ENCODE data around the gene ARHGAP33.
"Not testable (repeated sequence)": the region's sequence is repeated elsewhere in the genome, so short reads cannot be mapped to it uniquely, and the experiment has no call there.

Gene ARHGAP33

GRCh38 chr19:35833972-35834371 is 58.6 kb downstream of the ARHGAP33 start:
- DNase-seq (ENCODE audit: low read depth): no peak
- TF ChIP-seq, protein P1, sequence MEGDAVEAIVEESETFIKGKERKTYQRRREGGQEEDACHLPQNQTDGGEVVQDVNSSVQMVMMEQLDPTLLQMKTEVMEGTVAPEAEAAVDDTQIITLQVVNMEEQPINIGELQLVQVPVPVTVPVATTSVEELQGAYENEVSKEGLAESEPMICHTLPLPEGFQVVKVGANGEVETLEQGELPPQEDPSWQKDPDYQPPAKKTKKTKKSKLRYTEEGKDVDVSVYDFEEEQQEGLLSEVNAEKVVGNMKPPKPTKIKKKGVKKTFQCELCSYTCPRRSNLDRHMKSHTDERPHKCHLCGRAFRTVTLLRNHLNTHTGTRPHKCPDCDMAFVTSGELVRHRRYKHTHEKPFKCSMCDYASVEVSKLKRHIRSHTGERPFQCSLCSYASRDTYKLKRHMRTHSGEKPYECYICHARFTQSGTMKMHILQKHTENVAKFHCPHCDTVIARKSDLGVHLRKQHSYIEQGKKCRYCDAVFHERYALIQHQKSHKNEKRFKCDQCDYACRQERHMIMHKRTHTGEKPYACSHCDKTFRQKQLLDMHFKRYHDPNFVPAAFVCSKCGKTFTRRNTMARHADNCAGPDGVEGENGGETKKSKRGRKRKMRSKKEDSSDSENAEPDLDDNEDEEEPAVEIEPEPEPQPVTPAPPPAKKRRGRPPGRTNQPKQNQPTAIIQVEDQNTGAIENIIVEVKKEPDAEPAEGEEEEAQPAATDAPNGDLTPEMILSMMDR (IDR thresholded peaks at IDR 0.05; ENCODE audit: control insufficient read depth, extremely low read depth, insufficient read depth): no peak
- no peak overlapping the region for H3K4me3 ChIP-seq (ENCODE audit: low read depth, low read length)

- not testable (repeated sequence) for DNase-seq (ENCODE audit: low read depth); H3K4me3 ChIP-seq (ENCODE audit: low read depth, low read length)
Observed at GRCh38 chr19:35836096-35836495, 60.7 kb downstream of the ARHGAP33 start.

All from LNCaP clone FGC (cell line).